ENCODE measurements around the gene RNF32.
A peak's percentile ranks its signal among the peaks of the same experiment; 100 is the strongest.
"Not testable (repeated sequence)": the region's sequence is repeated elsewhere in the genome, so short reads cannot be mapped to it uniquely, and the experiment has no call there.

Gene RNF32

GRCh38 chr7:156642306-156643045, 1.9 kb downstream of the RNF32 start:
- peak; percentile 39 for DNase-seq

DNA sequence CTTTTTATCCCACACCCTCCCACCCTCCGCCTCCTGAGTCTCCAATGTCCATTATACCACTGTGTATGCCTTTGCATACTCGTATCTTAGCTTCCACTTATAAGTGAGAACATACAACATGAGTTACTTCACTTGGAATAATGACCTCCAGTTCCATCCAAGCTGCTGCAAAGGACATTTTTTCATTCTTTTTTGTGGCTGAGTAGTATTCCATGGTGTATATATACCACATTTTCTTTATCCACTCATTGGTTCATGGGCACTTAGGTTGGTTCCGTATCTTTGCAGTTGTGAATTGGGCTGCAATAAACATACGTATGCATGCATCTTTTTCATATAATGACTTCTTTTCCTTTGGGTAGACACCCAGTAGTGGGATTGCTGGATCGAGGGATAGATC, 6.8 kb downstream of the RNF32 start:
- DNase-seq: not testable (repeated sequence)

GRCh38 chr7:156650042-156650441, 9.5 kb downstream of the RNF32 start:
- DNase-seq: peak; percentile 9

GRCh38 chr7:156651474-156651873, 10.9 kb downstream of the RNF32 start:
- no peak for DNase-seq

DNA sequence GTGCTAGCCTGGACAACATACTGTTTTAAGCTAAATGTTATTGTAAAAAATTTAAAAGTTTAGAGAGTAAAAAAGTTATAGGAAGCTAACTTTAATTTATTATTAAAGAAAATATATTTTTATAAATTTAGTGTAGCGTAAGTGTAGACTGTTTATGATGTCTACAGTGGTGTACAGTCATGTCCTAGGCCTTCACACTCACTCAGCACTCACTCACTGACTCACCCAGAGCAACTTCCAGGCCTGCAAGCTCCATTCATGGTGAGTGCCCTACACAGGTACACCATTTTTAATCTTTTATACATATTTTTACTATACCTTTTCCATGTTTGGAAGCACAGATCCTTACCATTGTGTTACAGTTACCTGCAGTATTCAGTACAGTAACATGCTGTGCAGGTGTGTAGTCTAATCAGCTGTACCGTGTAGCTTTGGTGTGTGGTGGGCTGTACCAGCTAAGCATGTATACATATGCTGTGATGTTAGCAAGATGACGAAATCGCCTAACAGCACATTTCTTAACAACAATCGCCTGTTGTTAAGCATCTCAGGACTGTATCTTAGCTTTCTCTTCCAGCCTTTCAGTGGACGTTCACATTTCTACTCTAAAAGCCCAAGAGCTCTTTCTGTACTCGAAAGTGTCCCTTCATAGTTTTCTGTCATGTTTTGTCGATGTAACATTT, 12.5 kb downstream of the RNF32 start:
- DNase-seq: no peak

GRCh38 chr7:156654511-156655234, 14.1 kb downstream of the RNF32 start:
- DNase-seq: no peak

DNA sequence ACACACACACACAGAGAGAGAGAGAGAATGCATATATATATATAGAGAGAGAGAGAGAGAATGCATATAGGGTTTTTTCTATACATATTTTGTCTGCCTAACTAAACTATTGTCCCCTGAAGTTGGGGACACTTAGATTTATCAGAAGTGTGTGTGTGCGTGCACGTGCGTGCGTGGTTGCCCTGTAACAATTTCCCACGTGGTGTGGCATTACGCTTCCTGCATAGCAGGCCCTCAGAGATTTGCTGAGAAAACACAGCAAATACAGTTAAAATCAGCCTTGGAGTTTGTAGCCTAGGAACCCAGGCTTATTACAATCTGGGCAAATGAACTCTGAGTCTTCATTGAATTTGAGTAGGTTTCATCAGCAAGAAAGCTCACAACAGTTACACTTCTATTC, 14.7 kb downstream of the RNF32 start:
- DNase-seq: no peak

DNA sequence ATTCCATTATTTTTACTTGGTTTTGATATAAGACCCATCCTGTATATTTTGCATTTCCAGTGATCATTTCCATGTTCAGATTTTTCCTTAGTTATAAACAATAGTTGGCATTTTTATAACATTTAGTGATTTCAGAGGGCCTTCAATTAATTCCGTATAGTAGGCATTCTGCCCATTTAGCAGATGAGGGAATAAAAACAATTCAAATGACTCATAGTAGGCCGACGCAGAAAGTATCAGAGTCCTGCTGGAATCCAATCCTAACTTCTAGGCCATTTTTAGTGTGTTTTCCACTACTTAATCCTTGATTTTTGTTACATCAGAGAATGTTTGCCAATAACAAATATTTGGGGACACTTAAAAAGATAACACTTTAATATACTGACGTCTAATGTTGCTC, 15.4 kb downstream of the RNF32 start:
- DNase-seq: no peak

- no peak for DNase-seq
These were observed 16.0 kb downstream of the RNF32 start for GRCh38 chr7:156656598-156656997.

GRCh38 chr7:156657681-156658080, 17.1 kb downstream of the RNF32 start:
- no peak for DNase-seq

GRCh38 chr7:156659203-156659602, 18.6 kb downstream of the RNF32 start:
- no peak for DNase-seq

GRCh38 chr7:156659961-156660360, 19.4 kb downstream of the RNF32 start:
- DNase-seq: no peak

GRCh38 chr7:156661637-156662036, 21.1 kb downstream of the RNF32 start:
- DNase-seq: no peak

DNA sequence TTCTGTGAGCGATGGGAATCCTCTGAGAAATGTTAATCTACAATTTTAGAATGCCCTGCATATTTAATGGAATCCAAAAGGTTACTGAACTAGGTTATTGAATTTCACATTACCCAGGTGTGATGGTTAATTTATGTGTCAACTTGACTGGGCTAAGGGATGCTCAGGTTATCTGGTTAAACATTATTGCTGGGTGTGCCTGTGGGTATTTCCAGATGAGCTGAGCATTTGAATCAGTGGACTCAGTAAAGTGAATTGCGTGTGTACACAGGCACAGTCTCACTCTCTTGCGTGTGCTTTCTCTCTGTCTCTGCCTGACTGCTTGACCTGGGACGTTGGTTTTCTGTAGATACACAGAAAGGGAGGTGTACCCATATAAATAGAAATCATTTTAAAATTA, 21.7 kb downstream of the RNF32 start:
- DNase-seq: no peak

DNA sequence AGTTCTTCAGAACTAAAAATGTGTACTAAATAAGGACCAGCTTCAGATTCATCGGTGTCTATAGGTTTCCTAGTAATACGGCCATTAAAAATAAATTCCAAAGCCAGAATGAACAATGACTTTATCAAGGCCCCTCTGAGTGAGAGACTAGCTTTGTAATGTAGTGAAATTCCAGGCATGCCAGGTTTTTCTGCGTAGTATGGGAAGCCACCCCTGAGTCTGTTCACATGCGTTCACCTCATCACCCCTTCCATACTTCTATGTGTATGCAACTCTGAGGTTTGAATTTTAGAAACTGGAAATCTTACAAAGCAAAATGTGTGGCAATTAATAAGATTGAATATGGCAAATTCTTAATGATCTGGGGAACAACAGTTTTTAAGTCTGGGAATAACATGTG, 24.5 kb downstream of the RNF32 start:
- no peak for DNase-seq

GRCh38 chr7:156666368-156667109, 26.0 kb downstream of the RNF32 start:
- DNase-seq: no peak

DNA sequence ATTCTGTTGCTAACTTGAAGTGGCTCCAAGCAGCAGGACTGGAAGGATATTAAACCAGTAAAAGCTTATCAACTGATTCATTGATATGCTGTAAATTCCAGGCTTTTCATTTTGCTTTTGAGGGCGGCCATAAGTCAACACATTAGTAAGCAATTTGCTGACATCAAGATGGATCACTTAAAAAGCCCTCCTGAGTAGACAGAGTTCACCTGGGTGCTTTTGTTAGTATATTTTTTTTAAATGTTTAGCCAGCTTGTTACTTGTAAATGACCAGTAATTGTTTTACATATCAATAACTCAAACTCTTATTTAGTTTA, 26.5 kb downstream of the RNF32 start:
- peak; percentile 12 for DNase-seq

- DNase-seq: no peak
These were observed 27.7 kb downstream of the RNF32 start for GRCh38 chr7:156668130-156668741.

DNA sequence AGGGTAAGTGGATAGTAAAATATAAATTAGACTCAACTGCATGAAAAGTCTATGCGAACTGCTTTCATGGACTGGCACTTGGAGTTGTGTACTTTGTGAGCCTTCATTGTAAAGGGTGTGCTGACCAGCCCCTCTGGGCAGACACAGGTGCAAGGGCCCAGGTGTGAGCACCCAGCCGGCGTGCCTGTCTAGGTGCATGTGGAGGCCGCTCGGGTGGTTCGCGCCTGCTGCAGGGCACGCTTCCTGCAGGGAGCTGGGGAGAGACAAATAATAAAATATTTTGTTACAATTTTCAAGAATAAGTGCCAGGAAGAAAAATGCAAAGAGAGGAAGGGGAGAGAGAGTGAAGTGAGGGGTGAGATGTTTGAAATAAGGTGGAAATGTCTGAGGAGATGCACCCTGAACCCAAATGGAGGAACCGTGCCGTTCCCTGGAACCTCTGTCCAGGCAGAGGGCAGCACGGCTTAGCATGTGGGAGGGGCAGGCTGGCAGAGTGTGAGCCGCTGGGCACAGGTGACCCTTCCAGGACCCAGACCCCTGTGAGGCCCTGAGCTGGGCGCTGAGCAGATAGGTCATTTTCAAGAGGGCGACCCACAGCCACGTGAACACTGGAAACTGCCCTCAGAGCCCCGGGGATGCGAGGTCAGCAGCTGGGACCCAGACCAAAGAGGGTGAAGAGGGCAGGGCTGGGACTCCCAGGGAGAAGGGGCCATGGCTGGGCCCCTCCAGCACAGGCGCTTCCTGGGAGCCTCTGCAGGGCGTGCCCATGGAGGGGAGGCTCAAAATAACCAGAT, 28.7 kb downstream of the RNF32 start:
- no peak for DNase-seq

DNA sequence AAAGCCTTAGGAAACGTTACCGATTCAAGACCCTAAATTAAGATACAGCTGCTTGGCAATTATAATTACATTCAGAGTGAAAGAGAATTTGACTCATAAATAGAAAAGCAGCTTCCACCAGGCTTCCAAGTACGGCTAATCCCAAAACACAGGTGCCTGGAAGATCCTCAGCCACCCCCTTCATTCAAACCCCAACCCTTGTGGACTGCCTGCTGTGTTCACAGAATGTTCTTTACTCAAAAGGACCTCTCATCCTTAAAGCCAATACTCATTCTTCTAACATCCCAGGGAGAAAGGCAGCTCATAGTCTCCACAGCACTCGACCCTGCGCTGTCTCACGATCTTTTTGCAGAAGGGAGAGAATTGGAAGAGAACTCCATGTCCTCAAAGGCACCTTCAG, 32.9 kb downstream of the RNF32 start:
- no peak for DNase-seq

- no peak for DNase-seq
These were observed 33.3 kb downstream of the RNF32 start for GRCh38 chr7:156673902-156674301.

DNA sequence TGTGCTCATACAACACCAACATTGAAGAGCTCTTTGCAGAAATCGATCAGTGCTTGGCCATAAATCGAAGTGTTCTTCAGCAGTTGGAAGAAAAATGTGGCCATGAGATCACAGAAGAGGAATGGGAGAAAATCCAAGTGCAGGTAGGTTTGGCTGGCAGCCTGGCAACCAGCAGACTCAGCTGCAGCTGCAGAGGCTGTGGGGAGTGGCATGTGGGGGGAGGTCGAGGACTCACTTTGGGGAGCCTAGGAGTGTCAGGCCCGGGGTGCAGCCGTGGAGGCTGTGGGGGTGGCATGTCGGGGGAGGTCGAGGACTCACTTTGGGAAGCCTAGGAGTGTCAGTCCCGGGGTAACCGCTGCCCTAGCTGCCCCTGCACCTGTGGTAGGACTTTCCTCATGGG, 35.1 kb downstream of the RNF32 start:
- peak; percentile 14 for DNase-seq
